ENCODE results near the gene SLC25A46.

SLC25A46 gene

GRCh38 chr5:110751902-110752762 is 13.3 kb downstream of the SLC25A46 start:
- ATAC-seq, result no peak
- TF ChIP-seq ZFP30 (CRISPR knock-in tag; IDR thresholded peaks at IDR 0.05) (no peak), GLIS3 (CRISPR knock-in tag; IDR thresholded peaks at IDR 0.05) (no peak), ISL1 (CRISPR knock-in tag; IDR thresholded peaks at IDR 0.05) (no peak), RARB (CRISPR knock-in tag; IDR thresholded peaks at IDR 0.05) (no peak), ZNF8 (CRISPR knock-in tag; IDR thresholded peaks at IDR 0.05) (no peak), PPARA (CRISPR knock-in tag; IDR thresholded peaks at IDR 0.05; ENCODE audit: borderline replicate concordance) (no peak), CSDC2 (CRISPR knock-in tag; IDR thresholded peaks at IDR 0.05) (no peak), SNAI2 (CRISPR knock-in tag; IDR thresholded peaks at IDR 0.05) (no peak), ZFP3 (CRISPR knock-in tag; IDR thresholded peaks at IDR 0.05) (no peak), CSRNP3 (CRISPR knock-in tag; IDR thresholded peaks at IDR 0.05) (no peak), PATZ1 (CRISPR knock-in tag; IDR thresholded peaks at IDR 0.05; ENCODE audit: borderline replicate concordance) (no peak), BACH2 (CRISPR knock-in tag; IDR thresholded peaks at IDR 0.05; ENCODE audit: borderline replicate concordance) (no peak), TSHZ2 (CRISPR knock-in tag; IDR thresholded peaks at IDR 0.05) (no peak), POU6F1 (CRISPR knock-in tag; IDR thresholded peaks at IDR 0.05; ENCODE audit: borderline replicate concordance, low read depth) (no peak), ZC3H10 (CRISPR knock-in tag; IDR thresholded peaks at IDR 0.05) (no peak), ZNF565 (CRISPR knock-in tag; conservative IDR thresholded peaks at IDR 0.05; ENCODE audit: low read depth) (no peak), TOX (CRISPR knock-in tag; IDR thresholded peaks at IDR 0.05; ENCODE audit: borderline replicate concordance) (no peak), ARNTL (CRISPR knock-in tag; IDR thresholded peaks at IDR 0.05; ENCODE audit: borderline replicate concordance, low read depth) (no peak), ESRRG (CRISPR knock-in tag; IDR thresholded peaks at IDR 0.05) (no peak), CREB5 (CRISPR knock-in tag; IDR thresholded peaks at IDR 0.05; ENCODE audit: low read depth) (no peak)

GRCh38 chr5:110752953-110753352 is 14.1 kb downstream of the SLC25A46 start:
- TF ChIP-seq ZFP30 (CRISPR knock-in tag; IDR thresholded peaks at IDR 0.05) (no peak), BACH2 (CRISPR knock-in tag; IDR thresholded peaks at IDR 0.05; ENCODE audit: borderline replicate concordance) (no peak)
- ATAC-seq, result no peak

GRCh38 chr5:110753600-110753999 is 14.8 kb downstream of the SLC25A46 start:
- TF ChIP-seq OSR1 (CRISPR knock-in tag; IDR thresholded peaks at IDR 0.05) (no peak), ZNF565 (CRISPR knock-in tag; conservative IDR thresholded peaks at IDR 0.05; ENCODE audit: low read depth) (no peak), CREB5 (CRISPR knock-in tag; IDR thresholded peaks at IDR 0.05; ENCODE audit: low read depth) (no peak), ISL1 (CRISPR knock-in tag; IDR thresholded peaks at IDR 0.05) (no peak), TOX (CRISPR knock-in tag; IDR thresholded peaks at IDR 0.05; ENCODE audit: borderline replicate concordance) (no peak), ESRRG (CRISPR knock-in tag; IDR thresholded peaks at IDR 0.05) (no peak), ARNTL (CRISPR knock-in tag; IDR thresholded peaks at IDR 0.05; ENCODE audit: borderline replicate concordance, low read depth) (no peak), CSDC2 (CRISPR knock-in tag; IDR thresholded peaks at IDR 0.05) (no peak), ZFP30 (CRISPR knock-in tag; IDR thresholded peaks at IDR 0.05) (no peak), TSHZ2 (CRISPR knock-in tag; IDR thresholded peaks at IDR 0.05) (no peak), TCF4 (CRISPR knock-in tag; IDR thresholded peaks at IDR 0.05; ENCODE audit: borderline replicate concordance) (no peak), BACH2 (CRISPR knock-in tag; IDR thresholded peaks at IDR 0.05; ENCODE audit: borderline replicate concordance) (no peak)

More at GRCh38 chr5:110753600-110753999, 14.8 kb downstream of the SLC25A46 start:
- ATAC-seq, result no peak

All from SK-N-SH treated with all-trans-retinoic acid at 6 μM for 48 hours (cell line).